HG03097 (cell line): ENCODE data around the gene BCLAF1.

Experiments
- ATAC-seq: cut with Tn5 transposase; IDR thresholded peaks from one replicate; pipeline ENCODE4 v1.9.1; 2021; ENCODE audit not compliant: unreplicated experiment, low FRiP score

BCLAF1 gene, protein sequence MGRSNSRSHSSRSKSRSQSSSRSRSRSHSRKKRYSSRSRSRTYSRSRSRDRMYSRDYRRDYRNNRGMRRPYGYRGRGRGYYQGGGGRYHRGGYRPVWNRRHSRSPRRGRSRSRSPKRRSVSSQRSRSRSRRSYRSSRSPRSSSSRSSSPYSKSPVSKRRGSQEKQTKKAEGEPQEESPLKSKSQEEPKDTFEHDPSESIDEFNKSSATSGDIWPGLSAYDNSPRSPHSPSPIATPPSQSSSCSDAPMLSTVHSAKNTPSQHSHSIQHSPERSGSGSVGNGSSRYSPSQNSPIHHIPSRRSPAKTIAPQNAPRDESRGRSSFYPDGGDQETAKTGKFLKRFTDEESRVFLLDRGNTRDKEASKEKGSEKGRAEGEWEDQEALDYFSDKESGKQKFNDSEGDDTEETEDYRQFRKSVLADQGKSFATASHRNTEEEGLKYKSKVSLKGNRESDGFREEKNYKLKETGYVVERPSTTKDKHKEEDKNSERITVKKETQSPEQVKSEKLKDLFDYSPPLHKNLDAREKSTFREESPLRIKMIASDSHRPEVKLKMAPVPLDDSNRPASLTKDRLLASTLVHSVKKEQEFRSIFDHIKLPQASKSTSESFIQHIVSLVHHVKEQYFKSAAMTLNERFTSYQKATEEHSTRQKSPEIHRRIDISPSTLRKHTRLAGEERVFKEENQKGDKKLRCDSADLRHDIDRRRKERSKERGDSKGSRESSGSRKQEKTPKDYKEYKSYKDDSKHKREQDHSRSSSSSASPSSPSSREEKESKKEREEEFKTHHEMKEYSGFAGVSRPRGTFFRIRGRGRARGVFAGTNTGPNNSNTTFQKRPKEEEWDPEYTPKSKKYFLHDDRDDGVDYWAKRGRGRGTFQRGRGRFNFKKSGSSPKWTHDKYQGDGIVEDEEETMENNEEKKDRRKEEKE

DNA sequence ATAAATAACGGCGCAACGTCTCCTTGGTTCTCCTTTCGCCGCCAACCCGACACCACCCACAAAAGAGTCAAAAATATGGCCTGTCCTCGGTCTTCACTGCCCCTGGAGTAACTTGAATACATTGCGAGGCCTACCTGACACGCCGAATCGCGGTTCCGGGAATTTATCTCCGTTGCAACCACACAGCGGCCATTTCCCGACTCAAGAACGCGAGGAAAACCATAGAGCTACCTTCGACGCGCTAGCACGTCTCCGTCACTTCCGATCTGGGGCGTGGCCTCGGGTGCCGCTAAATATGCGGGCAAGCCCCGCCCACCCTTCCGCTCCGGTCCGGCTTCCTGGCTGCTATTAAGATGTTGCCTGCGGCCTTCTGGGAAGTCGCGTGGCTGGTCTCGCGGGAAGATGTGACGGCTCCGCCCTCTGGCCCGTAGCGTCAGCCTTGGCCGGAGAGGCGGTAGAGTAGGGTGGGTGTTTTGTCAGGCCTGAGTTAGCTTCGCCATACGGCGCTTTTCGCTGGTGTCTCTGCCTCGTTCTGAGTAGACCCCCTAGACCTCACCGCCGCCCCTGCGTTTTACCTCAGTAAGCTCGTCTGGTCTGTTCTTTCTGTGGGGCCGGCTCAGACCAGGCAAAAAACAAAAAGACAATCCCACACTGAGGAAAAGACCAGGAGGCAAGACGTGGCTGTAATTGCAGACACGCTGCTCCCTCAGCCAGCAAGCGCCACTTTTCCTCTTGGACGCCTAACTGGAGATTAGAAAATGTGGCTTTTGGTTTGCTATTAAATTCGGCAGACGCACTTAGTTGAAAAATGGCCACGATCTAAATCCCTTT, at the start of gene BCLAF1:
Gene BCLAF1 (minus strand): TSS at position 268 of the 831 bp plus-strand sequence. CDS start 9,980 bp downstream, outside the sequence.
- ATAC-seq, result peak; percentile 93

DNA sequence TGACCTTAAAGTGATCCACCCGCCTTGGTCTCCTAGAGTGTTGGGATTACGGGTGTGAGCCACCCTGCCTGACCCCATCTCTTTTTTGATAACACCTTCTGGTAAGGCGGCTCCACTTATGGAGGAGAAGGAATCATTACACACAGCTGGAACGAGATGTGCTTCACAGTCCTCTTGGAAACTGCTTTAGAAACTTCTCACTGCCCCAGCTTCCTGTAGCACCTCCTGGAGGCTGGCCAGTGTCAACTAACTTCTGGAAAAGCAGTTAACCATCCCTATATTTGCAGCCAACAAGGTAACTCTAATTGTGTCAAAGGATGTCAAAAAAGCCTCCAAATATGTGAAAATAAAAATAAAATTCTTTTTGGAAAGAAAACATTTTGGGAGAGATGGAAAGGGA, 48.8 kb upstream of the BCLAF1 start:
- ATAC-seq, result no peak

DNA sequence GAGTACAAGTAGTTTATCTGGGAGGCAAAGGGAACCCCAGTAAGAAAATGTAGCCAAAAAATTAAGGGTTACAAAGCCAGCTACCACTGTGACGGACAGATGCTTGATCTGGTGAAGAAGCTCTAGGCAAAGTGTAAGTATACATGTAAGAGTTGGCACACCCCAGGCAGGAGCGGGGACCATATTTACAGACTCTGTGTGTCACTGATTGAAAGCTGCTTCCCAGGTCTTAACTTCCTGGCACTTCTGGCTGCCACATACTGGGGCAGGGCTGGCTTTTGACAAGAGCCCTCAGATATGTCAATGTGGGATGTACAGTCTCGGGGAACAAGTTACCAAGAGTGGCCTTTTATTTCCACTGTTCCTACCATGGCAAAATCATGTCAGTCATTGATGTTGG, 48.0 kb upstream of the BCLAF1 start:
- ATAC-seq, result no peak

DNA sequence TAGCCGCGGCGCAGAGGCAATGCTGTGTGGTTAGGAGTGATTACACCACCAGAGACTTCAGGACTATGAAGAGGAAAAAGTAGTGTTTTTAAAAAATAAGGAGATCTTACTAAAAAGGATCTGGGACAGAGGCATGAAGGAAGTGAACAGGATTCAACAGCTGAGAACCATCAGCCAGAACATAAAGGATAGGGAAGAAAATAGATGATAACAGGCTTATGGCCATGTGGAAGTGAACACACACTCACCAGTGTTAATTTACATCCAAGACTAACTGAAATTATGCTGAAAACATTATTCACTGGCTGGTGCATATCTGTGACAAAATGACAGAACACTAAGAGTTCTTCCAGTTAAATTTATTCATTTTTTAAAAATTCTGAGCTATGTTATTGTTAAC, 47.5 kb upstream of the BCLAF1 start:
- no peak for ATAC-seq

DNA sequence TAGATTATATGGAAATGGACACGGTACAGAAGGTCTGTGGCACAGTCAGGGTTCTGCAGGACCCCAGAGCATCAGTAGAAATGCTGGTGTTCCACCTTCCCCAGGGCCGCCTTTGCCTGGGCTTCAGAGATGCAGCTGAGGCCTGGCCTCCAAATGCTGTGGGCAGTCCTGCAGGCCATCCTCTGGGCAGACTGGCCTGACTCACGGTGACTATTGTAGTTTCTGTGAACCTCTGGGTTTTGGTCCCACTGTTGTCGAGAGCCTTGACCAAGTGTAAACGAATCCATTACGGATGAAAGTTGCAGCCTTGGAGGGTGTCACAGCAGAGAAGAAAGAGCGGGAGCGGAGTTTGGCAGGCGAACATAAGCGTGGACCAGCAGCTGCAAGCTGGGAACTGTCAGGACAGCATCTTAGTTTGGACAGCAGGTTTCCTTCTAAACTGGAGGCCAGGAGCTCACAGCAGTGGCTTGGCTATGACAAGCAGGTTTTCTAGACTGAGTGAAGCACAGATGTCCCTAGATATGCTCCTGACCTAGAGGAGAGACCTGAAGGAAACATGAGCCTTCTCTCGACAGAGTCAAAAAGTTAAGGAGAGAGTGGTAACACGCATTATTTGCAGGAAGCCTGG, 46.2 kb upstream of the BCLAF1 start:
- no peak for ATAC-seq

DNA sequence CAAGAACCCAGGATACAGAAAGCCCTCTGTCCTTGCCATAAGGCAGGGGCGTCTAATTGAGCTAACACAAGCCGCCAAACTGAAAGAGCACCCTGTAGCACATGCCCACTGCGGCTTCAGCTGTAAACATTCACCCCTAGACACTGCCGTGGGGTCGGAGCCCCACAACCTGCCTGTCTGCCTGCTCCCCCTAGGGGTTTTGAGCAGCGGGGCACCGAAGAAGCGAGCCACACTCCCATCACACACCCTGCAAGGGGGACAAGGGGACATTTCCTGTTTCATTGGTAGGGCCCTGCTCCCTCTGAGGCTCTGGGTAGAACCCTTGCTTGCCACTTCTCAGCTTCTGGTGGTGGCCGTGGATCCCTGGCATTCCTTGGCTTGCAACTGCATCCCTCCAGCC, 45.2 kb upstream of the BCLAF1 start:
- no peak for ATAC-seq

DNA sequence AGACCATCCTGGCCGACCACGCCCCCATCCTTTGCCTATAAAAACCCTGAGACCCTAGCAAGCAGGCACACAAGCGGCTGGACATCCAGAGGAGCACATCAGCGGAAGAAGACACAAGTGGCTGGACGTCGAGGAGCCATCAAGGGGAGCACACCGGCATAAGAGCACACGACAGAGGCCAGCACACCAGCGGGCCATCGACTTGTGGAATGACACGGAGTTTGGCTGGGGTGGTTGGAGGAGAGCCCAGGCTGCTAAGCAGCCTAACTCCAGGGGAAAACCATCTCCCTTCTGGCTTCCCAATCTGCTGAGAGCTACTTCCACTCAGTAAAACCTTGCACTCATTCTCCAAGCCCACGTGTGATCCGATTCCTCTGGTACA, 44.8 kb upstream of the BCLAF1 start:
- ATAC-seq, result no peak

DNA sequence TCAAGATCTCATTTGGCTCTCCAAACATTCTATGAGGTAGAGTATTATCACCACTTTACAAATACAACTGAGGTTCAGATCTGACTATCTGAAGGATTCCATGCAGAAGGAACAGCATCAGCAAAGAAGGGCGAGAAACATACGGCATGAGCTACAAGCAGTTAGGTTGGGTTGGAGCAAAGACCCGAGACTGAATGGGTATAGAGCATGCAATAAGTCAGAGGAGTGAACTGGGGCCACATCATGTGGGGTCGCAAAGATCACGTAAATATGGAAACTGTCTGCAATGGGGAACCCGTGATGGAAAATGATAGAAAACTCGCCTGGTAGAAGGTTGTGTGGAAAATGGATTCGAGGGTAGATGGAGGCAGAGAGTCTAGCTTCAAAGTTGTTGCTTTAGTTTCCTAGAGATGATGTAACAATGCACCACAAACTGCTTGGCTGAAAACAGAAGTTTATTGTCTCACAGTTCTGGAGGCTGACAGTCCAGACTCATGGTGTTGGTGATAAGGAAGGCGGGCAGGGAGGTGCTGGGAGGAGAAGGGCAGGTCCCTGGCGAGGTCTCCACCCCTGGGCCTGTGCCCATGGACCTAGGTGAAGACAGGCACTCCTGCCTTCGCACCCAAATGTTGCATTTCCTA, 44.3 kb upstream of the BCLAF1 start:
- no peak for ATAC-seq

DNA sequence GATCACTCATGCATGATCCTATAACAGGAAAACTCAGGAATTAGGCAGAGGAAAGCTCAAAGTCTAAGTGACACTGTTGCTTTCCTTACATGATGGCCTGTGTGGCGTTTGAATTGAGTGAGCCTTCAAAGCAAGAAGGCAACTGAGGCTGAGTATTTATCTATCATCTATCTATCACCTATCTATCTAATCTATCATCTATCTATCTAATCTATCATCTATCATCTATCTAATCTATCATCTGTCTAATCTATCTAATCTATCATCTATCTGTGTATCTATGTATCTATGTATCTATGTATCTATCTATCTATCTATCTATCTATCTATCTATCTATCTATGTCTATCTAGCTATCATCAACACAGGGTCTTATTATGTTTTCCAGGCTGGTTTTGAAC, 41.8 kb upstream of the BCLAF1 start:
- no peak for ATAC-seq

DNA sequence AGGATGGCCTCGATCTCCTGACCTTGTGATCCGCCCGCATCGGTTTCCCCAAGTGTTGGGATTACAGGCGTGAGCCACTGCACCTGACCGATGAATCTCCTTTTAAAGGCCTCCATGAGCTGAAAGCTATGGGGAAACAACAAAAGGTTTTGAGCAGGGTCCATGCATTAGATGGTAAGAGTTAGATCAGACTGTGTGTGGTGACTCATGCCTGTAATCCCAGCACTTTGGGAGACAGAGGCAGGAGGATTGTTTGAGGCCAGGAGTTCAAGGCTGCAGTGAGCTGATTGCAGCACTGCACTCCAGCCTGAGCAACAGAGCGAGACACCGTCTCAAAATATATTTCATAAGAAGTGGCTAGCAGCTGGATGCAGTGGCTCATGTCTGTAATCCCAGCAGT, 41.0 kb upstream of the BCLAF1 start:
- no peak for ATAC-seq

DNA sequence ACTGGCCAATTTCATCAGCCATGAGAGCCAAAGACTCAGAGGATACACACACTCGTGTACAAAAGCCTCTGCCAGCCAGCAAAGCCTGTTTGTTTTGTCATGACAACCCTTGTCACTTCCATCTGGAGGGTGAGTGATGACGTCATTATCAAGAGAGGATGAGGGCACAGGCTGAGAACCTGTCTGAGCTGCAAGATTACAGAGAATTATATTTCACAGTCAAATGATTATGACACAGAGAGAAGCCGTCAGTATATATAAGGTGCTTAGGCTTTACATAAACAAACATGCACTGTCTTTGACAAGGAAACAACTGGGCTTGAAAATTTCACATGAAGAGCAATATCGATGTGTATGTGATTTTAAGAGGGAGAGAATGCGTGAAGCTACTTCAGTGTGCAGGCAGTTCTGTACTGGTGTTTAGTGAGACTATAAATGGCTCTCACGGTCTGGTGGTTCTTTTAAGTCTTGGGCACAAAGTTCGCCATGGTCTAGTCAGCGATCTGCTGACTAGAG, 36.5 kb upstream of the BCLAF1 start:
- ATAC-seq, result no peak

DNA sequence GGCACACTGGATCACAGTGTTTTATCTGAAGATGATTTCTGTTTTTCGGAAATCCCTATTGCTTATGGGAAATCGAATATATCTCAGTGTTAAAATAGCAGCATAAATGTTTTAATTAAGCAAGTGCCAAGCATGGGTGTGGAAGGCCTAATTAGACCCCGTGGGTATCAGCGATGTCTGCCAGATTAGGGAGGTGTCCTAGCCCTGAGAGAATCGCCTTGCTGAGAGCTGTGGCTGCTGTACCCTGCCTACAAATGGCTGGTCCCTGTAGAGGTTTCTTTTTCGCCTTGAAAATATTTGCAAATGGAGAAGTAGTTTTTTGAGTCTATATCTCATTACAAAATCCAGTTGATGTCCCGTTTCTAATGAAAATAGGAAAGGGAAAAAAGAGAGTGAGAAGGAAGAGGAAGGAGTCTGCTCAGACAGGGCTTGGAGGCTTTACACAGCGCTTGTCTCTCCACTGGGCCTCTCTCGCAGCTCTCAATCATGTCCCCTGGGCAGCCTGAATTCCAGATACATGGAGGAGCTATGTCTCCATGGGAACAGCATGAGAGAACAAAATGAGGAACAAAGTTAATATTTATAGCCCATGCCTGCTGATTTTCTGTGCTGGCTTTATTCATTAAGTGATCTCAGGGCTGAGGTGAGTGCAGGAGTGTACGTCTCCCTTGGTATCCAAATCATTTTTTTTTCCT, 35.2 kb upstream of the BCLAF1 start:
- no peak for ATAC-seq

DNA sequence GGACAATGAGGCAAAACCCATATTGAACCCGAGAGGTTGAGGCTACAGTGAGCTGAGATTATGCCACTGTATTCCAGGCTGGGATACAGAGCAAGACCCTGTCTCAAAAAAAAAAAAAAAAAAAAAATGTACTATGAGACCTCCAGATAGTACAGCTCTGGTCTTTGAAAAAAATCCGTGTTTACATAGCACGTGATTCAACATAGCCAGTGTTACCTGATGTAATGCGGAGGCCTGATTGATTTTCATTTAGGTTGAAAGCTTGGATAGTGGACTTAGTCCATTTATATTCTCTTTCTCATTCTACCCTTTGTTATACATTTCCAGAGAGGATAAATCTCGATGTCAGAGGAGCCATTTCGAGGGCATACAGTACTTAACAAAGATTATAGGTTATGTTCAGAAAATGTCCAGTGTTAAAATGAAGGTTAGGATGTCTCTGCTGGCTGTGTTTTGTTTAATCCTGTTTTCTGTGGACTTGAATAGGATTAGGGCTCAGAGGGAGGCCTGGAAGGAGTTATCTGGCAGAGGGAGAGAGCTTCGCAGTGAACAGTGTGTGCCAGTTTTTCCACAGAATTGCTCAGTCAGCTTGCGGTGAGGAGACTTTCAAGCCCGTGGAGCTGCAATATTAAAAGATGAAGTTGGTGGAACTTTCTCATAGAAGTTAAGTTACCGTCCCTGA, 33.9 kb upstream of the BCLAF1 start:
- ATAC-seq, result no peak

DNA sequence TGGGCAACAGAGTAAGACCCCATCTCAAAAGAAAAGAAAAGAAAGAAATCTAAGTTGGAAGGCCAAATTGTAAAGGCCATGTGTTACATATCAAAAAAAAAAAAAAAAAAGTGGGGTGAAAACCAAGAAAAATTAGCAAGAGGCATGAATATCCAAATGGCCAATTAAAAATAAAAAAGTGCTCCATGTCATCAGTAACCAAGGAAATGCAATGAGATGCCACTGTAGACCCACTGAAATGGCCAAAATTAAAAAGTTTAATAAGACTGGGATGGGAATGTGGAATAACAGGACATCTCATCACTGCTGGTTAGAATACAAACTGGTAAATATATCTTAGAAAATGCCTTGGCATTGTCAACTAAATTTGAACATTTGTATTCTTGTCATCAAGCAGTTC, 30.1 kb upstream of the BCLAF1 start:
- ATAC-seq, result no peak

DNA sequence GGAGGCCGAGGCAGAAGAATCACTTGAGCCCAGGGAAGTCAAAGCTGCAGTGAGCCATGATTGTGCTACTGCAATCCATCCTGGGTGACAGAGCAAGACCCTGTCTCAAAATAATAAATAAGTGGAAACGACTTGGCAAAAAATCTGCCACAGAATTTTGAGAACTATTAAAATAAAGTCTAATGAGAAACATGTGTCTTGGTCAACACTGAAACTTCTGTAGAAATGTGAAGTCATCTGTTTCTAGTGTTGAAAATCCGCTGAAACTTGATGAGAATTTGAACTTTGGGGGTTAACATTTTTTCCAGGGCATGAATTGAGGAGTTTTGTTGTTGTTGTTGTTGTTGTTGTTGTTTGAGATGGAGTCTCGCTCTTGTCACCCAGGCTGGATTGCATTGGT, 29.0 kb upstream of the BCLAF1 start:
- no peak for ATAC-seq

DNA sequence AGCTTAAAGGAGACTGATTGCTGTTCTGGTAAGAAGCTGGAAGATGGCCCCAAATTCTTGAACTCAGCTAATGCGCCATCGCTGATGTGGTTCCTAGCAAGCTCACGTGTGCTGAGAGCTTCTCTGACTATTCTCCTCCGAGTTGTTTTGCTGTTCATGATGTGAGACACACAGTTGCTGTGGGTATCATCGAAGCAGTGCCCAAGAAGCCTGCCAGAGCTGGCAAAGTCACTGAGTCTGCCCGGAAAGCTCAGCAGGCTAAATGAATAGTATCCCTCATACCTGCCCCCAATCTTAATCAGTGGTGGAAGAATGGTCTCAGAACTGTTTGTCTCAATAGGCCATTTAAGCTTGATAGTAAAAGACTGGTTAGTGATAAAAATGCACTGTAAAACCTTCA, 28.3 kb upstream of the BCLAF1 start:
- ATAC-seq, result no peak

DNA sequence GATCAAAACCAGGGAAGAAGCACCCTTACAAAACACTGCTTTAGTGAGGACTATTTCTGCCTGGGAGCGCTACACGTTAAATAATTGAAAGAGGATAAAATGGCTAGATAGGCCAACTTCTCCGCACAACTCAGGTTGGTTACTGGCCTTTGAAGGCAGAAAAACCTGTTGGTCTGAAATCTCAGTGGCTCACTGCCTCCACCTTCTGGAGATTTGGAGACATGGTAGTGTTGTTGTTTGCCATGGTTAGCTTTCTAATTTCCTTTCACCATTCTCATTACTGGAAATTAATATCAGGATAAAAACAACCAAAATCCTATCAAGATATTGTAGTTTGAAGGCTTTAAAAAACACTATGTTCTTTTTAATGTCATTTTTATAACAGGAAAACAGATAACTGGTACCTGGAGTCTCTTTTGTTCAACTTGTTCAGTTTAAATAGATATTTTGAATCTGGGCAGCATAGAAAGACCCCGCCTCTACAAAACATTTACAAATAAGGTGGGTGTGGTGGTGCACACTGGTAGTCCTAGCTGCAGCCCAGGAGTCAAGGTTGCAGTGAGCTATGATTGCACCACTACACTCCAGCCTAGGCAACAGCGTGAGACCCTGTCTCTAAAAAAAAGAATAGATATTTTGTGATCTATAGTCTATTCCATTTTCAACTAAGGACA, 27.5 kb upstream of the BCLAF1 start:
- no peak for ATAC-seq

DNA sequence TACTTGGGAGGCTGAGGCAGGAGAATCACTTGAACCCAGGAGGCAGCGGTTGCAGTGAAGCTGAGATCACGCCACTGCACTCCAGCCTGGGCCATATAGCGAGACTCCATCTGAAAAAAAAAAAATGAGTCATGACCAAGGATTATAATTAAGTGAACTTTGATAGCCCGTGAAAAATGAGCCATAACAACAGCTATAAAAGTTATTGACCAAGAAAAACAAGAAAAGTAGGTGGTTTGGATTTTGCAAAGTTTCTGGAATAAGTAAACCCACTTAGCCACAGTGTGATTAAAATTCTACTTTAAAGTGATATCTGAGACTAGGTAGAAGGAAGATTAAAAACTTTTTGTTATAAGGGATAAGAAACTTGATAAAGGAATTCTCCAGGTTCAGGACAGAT, 25.9 kb upstream of the BCLAF1 start:
- ATAC-seq, result no peak
